HCT116 (cell line): ENCODE measurements around the gene POU3F1. TPM values are rescaled to one million over a fixed set of nuclear protein-coding genes. Genes with fewer than 3 reads are reported as not detected.

ENCODE experiments used
- ATAC-seq: fragments of 200-7000 bp; cut with Tn5 transposase; 2 replicates; pipeline ENCODE4 v1.9.1; 2020; ENCODE audit warnings: mild to moderate bottlenecking, moderate library complexity
- BruUV-seq: library from RNA; stranded (reverse); fragments of 400-500 nt; replicated peaks from 2 replicates; lab custom pipeline; 2021; lab: Mats Ljungman, UMichigan
- CTCF ChIA-PET: fragments of 300-600 bp; sonication (Branson Sonifier 250); formaldehyde crosslinking; loops from one replicate; lab custom pipeline; 2021; ENCODE audit warnings: antibody characterized with exemption; lab: Charles Lee
- POLR2A ChIA-PET: fragments of 300-600, 350-600 bp; sonication (Branson Sonifier 250); formaldehyde crosslinking; loops from one replicate; lab custom pipeline; 2021; ENCODE audit warnings: antibody characterized with exemption; lab: Charles Lee
- RAD21 ChIA-PET, 2 experiments: fragments of 300-600 bp; sonication (Branson Sonifier 250); formaldehyde crosslinking; loops; one replicate each; lab custom pipeline; 2023; ENCODE audit warnings: low total read pairs in 2 of 2; ENCODE audit not compliant: uncharacterized antibody in 2 of 2, unreplicated experiment in 2 of 2, low non-redundant PET in 1 of 2; lab: Charles Lee
- DNase-seq: peaks from one replicate; pipeline ENCODE4 v3.0.0-alpha.2; 2010; ENCODE audit warnings: low read depth, low spot score
- H2AFZ ChIP-seq: fragments of 200-600 bp; shearing (Covaris generic), sonication (generic); 2 replicates; pipeline ENCODE4 v1.6.1; 2017; ENCODE audit warnings: low read depth, mixed run types, mixed read lengths, antibody characterized with exemption, low read length; ENCODE audit not compliant: poor library complexity, severe bottlenecking
- H3K27ac ChIP-seq: 2 replicates; pipeline ENCODE4 v1.5.1; 2012; ENCODE audit warnings: low read depth, low read length
- H3K27me3 ChIP-seq: fragments of 200-600 bp; sonication (generic); 2 replicates; pipeline ENCODE4 v1.6.1; 2016; ENCODE audit warnings: mixed run types, low read length, mixed read lengths; ENCODE audit not compliant: insufficient read depth
- H3K36me3 ChIP-seq, 2 experiments: fragments of 200-500 bp in 1 of 2; fragments of 200-600 bp in 1 of 2; sonication (Bioruptor generic) in 1 of 2; sonication (generic) in 1 of 2; 2 replicates each; pipeline versions ENCODE4 v1.5.1 to v1.6.1; 2014 to 2016; ENCODE audit warnings: low read length in 2 of 2, inconsistent platforms in 1 of 2, mixed read lengths in 1 of 2, mixed run types in 1 of 2; ENCODE audit not compliant: insufficient read depth in 2 of 2, control insufficient read depth in 1 of 2
- H3K4me1 ChIP-seq, 2 experiments: fragments of 200-600 bp in 1 of 2; sonication (generic) in 1 of 2; 2 replicates each; pipeline versions ENCODE4 v1.5.1 to v1.6.1; 2012 to 2017; ENCODE audit warnings: low read length in 2 of 2, inconsistent platforms in 1 of 2, mild to moderate bottlenecking in 1 of 2, mixed read lengths in 1 of 2, mixed run types in 1 of 2, moderate library complexity in 1 of 2; ENCODE audit not compliant: insufficient read depth in 2 of 2, control insufficient read depth in 1 of 2
- H3K4me2 ChIP-seq: fragments of 200-600 bp; sonication (generic); 2 replicates; pipeline ENCODE4 v1.6.1; 2017; ENCODE audit warnings: mixed run types, low read length, mixed read lengths
- H3K4me3 ChIP-seq, 2 experiments: fragments of 200-600 bp in 1 of 2; sonication (generic) in 1 of 2; replicated peaks in 1 of 2; 2 replicates each; pipeline ENCODE4 v1.5.1; 2011 to 2016; ENCODE audit warnings: low read length in 2 of 2, control low read depth in 1 of 2, low read depth in 1 of 2, mild to moderate bottlenecking in 1 of 2, mixed read lengths in 1 of 2, mixed run types in 1 of 2
- H3K79me2 ChIP-seq: fragments of 200-600 bp; sonication (generic); 2 replicates; pipeline ENCODE4 v1.6.1; 2017; ENCODE audit warnings: mild to moderate bottlenecking, mixed run types, low read length, moderate library complexity, mixed read lengths; ENCODE audit not compliant: insufficient read depth
- H3K9ac ChIP-seq: fragments of 200-600 bp; sonication (generic); 2 replicates; pipeline ENCODE4 v1.6.1; 2016; ENCODE audit warnings: low read length, mixed read lengths
- H3K9me2 ChIP-seq: fragments of 200-600 bp; sonication (generic), shearing (Covaris generic); 2 replicates; pipeline ENCODE4 v1.6.1; 2017; ENCODE audit warnings: mixed run types, mild to moderate bottlenecking, moderate library complexity; ENCODE audit not compliant: insufficient read depth
- H3K9me3 ChIP-seq, 2 experiments: fragments of 200-500 bp in 1 of 2; fragments of 200-600 bp in 1 of 2; sonication (Bioruptor generic) in 1 of 2; sonication (generic) in 1 of 2; 2 replicates each; pipeline ENCODE4 v1.6.1; 2014 to 2017; ENCODE audit warnings: low read length in 2 of 2, mixed read lengths in 2 of 2, inconsistent platforms in 1 of 2, low read depth in 1 of 2, mild to moderate bottlenecking in 1 of 2, mixed run types in 1 of 2, moderate library complexity in 1 of 2; ENCODE audit not compliant: control insufficient read depth in 1 of 2, insufficient read depth in 1 of 2
- H4K20me1 ChIP-seq: fragments of 200-600 bp; sonication (generic), shearing (Covaris generic); 2 replicates; pipeline ENCODE4 v1.6.1; 2017; ENCODE audit warnings: mixed run types, mild to moderate bottlenecking, moderate library complexity; ENCODE audit not compliant: insufficient read depth
- ATF3 ChIP-seq: IDR thresholded peaks from 2 replicates; pipeline ENCODE4 v1.6.1; 2012
- CEBPB ChIP-seq: IDR thresholded peaks from 2 replicates; pipeline ENCODE4 v1.6.1; 2012; ENCODE audit warnings: low read depth
- EGR1 ChIP-seq: IDR thresholded peaks from 2 replicates; pipeline ENCODE4 v1.6.1; 2012; ENCODE audit warnings: low read depth
- EZH2 ChIP-seq: fragments of 200-600 bp; sonication (generic); IDR thresholded peaks from 2 replicates; pipeline ENCODE4 v1.6.1; 2017; ENCODE audit warnings: antibody characterized with exemption, mixed run types
- EZH2phosphoT487 ChIP-seq: fragments of 200-600 bp; IDR thresholded peaks from 2 replicates; pipeline ENCODE4 v1.6.1; 2018; ENCODE audit warnings: antibody characterized with exemption, borderline replicate concordance
- FOSL1 ChIP-seq: IDR thresholded peaks from 2 replicates; pipeline ENCODE4 v1.6.1; 2012; ENCODE audit warnings: low read depth
- MAX ChIP-seq: IDR thresholded peaks from 2 replicates; pipeline ENCODE4 v1.6.1; 2012
- POLR2AphosphoS5 ChIP-seq: IDR thresholded peaks from 2 replicates; pipeline ENCODE4 v1.6.1; 2011; ENCODE audit warnings: mild to moderate bottlenecking, low read depth, low read length, moderate library complexity
- SIN3A ChIP-seq: IDR thresholded peaks from 2 replicates; pipeline ENCODE4 v1.6.1; 2012; ENCODE audit warnings: low read depth
- SP1 ChIP-seq: IDR thresholded peaks from 2 replicates; pipeline ENCODE4 v1.6.1; 2012; ENCODE audit warnings: low read depth
- SRF ChIP-seq: IDR thresholded peaks from 2 replicates; pipeline ENCODE4 v1.6.1; 2012; ENCODE audit warnings: low read depth
- TCF7L2 ChIP-seq: IDR thresholded peaks from 2 replicates; pipeline ENCODE4 v1.7.0; 2011; ENCODE audit warnings: borderline replicate concordance, inconsistent platforms; ENCODE audit not compliant: insufficient read depth, insufficient read length; ENCODE audit errors: extremely low read depth
- ZFX ChIP-seq: fragments of 450-650 bp; IDR thresholded peaks from 2 replicates; pipeline ENCODE4 v1.6.1; 2017
- ZNF274 ChIP-seq: fragments of 200-500 bp; sonication (Bioruptor generic); IDR thresholded peaks from 2 replicates; pipeline ENCODE4 v1.6.1; 2014; ENCODE audit warnings: mild to moderate bottlenecking, low read depth, low read length, inconsistent platforms
- intact Hi-C: fragments of 100-400 bp; cut with micrococcal nuclease; formaldehyde crosslinking; loops from 2 replicates; pipeline ENCODE4 v1.10.0; 2022
- total RNA-seq: library from RNA; stranded (reverse); gene quantifications from one replicate; pipeline ENCODE4 v1.2.1, GENCODE V29; 2021; ENCODE audit not compliant: unreplicated experiment
- TF ChIP-seq, protein P1 (sequence below): IDR thresholded peaks from 2 replicates; pipeline ENCODE4 v1.6.1; 2012; ENCODE audit warnings: low read depth

The POU3F1 gene
- total RNA-seq, 1 experiment from 2014 or later = not detected

DNA sequence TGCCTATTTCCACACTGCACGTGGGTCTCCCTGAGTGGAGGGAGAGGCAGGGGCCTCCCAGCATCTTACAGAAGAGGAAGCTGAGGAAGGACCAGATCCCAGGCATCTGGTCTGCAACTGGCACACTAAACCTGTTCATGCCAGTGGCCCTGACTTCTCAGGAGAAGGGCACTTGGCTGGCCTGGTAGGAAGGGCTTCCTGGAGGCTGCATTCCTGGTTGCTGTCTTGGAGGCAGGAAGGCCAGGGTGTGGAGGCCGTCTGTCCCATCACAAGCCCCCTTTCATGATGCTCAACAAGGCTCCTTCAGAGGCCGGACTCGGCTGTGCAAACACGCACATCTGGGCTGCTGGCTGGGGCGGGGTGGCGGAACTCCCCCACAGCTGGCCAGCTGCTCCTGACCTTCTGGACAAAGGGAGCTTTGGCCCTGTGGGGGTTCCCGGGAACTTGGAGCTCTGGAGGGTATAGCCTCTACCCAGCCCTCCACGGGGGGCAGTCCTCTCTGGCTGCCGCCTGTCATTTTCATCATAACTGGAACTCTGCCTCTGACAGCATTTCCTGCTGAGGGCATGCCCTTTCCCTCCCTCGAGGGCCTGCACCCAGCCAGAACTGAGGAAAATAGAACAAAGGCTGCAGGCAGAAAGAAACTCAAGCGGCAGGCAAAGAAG, 39.2 kb upstream of the POU3F1 start:
- no peak for DNase-seq
- RAD21 ChIA-PET = no interaction called here
- no peak for ATAC-seq
- no peak overlapping the region for H3K9ac ChIP-seq
- no peaks in the 10 kb centered on the region for H3K9me2 ChIP-seq
- H3K4me2 ChIP-seq = no peak overlapping the region
- H3K36me3 ChIP-seq = no peaks in the 10 kb centered on the region
- CTCF ChIA-PET = no interaction called here
- POLR2A ChIA-PET = no interaction called here
- BruUV-seq = no TSS peak
- no peak for TF ChIP-seq EGR1
- TF ChIP-seq SIN3A = no peak
- no peak for TF ChIP-seq TCF7L2
- TF ChIP-seq, protein P1, sequence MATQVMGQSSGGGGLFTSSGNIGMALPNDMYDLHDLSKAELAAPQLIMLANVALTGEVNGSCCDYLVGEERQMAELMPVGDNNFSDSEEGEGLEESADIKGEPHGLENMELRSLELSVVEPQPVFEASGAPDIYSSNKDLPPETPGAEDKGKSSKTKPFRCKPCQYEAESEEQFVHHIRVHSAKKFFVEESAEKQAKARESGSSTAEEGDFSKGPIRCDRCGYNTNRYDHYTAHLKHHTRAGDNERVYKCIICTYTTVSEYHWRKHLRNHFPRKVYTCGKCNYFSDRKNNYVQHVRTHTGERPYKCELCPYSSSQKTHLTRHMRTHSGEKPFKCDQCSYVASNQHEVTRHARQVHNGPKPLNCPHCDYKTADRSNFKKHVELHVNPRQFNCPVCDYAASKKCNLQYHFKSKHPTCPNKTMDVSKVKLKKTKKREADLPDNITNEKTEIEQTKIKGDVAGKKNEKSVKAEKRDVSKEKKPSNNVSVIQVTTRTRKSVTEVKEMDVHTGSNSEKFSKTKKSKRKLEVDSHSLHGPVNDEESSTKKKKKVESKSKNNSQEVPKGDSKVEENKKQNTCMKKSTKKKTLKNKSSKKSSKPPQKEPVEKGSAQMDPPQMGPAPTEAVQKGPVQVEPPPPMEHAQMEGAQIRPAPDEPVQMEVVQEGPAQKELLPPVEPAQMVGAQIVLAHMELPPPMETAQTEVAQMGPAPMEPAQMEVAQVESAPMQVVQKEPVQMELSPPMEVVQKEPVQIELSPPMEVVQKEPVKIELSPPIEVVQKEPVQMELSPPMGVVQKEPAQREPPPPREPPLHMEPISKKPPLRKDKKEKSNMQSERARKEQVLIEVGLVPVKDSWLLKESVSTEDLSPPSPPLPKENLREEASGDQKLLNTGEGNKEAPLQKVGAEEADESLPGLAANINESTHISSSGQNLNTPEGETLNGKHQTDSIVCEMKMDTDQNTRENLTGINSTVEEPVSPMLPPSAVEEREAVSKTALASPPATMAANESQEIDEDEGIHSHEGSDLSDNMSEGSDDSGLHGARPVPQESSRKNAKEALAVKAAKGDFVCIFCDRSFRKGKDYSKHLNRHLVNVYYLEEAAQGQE = no peak
- TF ChIP-seq ZNF274 = no peak
- TF ChIP-seq POLR2AphosphoS5 = no peak
- no peak for TF ChIP-seq ZFX
- TF ChIP-seq ATF3 = no peak
- no peak for TF ChIP-seq EZH2
- TF ChIP-seq FOSL1 = no peak
- no peak for TF ChIP-seq EZH2phosphoT487
- no peak for TF ChIP-seq SP1
- TF ChIP-seq MAX = no peak
- TF ChIP-seq CEBPB = no peak
- TF ChIP-seq SRF = no peak
- no peaks in the 10 kb centered on the region for H3K27me3 ChIP-seq
- H3K4me3 ChIP-seq = no peak overlapping the region
- no peaks in the 10 kb centered on the region for H3K9me3 ChIP-seq
- H2AFZ ChIP-seq = no peak overlapping the region
- no peaks in the 10 kb centered on the region for H3K4me1 ChIP-seq
- no peaks in the 10 kb centered on the region for H3K79me2 ChIP-seq
- no peaks in the 10 kb centered on the region for H4K20me1 ChIP-seq
- intact Hi-C loops = no loop called here
- no peak overlapping the region for H3K27ac ChIP-seq
